Endometrial microvascular endothelial cells (primary cell): Measurements from ENCODE around the gene HDLBP. TPM values are rescaled to one million over a fixed set of nuclear protein-coding genes. Genes with fewer than 3 reads are reported as not detected.

ENCODE experiments used
- in situ Hi-C: cut with HindIII; loops from 2 replicates; pipeline ENCODE4 v1.10.0; 2017; ENCODE audit warnings: low sequenced_read_pairs, low pct_unique_long_range_greater_than_20kb; ENCODE audit errors: inconsistent ontology term
- total RNA-seq: library from RNA; depleted of rRNA; stranded (reverse); fragments of >200 nt; gene quantifications from one replicate; pipeline ENCODE4 v1.2.3, GENCODE V29; 2015; ENCODE audit errors: inconsistent ontology term

Gene HDLBP
- total RNA-seq, 1 donor from 2014 or later: 354 TPM

- in situ Hi-C loops: no loop called here
Observed at GRCh38 chr2:241189856-241190201, 125.6 kb downstream of the HDLBP start.

GRCh38 chr2:241189093-241189855 lies 126.2 kb downstream of the HDLBP start:
- in situ Hi-C loops: no loop called here

- in situ Hi-C loops: no loop called here
Observed at GRCh38 chr2:241188361-241189092, 126.9 kb downstream of the HDLBP start, which contains the start of gene ANO7. Gene ANO7, plus strand, starts transcription at chr2:241188677. Its CDS starts 1,387 bp downstream, at chr2:241190064.

- in situ Hi-C loops: no loop called here
Observed at GRCh38 chr2:241187918-241188234, 127.6 kb downstream of the HDLBP start.

- in situ Hi-C loops: no loop called here
Observed at GRCh38 chr2:241187101-241187917, 128.2 kb downstream of the HDLBP start.

- in situ Hi-C loops: no loop called here
Observed at GRCh38 chr2:241185961-241186360, 129.5 kb downstream of the HDLBP start.

GRCh38 chr2:241184901-241185300 lies 130.6 kb downstream of the HDLBP start:
- in situ Hi-C loops: no loop called here

- in situ Hi-C loops: no loop called here
Observed at GRCh38 chr2:241183221-241183620, 132.3 kb downstream of the HDLBP start.

GRCh38 chr2:241182531-241183133 lies 132.8 kb downstream of the HDLBP start:
- in situ Hi-C loops: no loop called here

GRCh38 chr2:241182126-241182525 lies 133.3 kb downstream of the HDLBP start:
- in situ Hi-C loops: no loop called here

GRCh38 chr2:241180495-241180894 lies 135.0 kb downstream of the HDLBP start:
- in situ Hi-C loops: no loop called here

GRCh38 chr2:241179899-241180298 lies 135.6 kb downstream of the HDLBP start:
- in situ Hi-C loops: no loop called here

- in situ Hi-C loops: no loop called here
Observed at GRCh38 chr2:241178961-241179360, 136.5 kb downstream of the HDLBP start.

- in situ Hi-C loops: no loop called here
Observed at GRCh38 chr2:241177526-241178334, 137.7 kb downstream of the HDLBP start.

Other genes starting within 250 kb of the HDLBP start
- gene MTERF4, start 213.4 kb downstream of the HDLBP start, total RNA-seq: 37.3 TPM
- gene PASK, start 166.2 kb downstream of the HDLBP start, total RNA-seq: 4.1 TPM
- gene PPP1R7, start 165.2 kb downstream of the HDLBP start, total RNA-seq: 83.4 TPM
- gene ANO7, start 127.0 kb downstream of the HDLBP start, total RNA-seq: 0.19 TPM
- 384 TPM for gene SEPTIN2, start 253 bp upstream of the HDLBP start, total RNA-seq
- gene FARP2, start 40.6 kb upstream of the HDLBP start, total RNA-seq: 58.1 TPM
- gene STK25, start 192.9 kb upstream of the HDLBP start, total RNA-seq: 375 TPM
- 102 TPM for gene BOK, start 243.1 kb upstream of the HDLBP start, total RNA-seq